Hindlimb muscle (tissue), 1 donor: ENCODE measurements around the gene KLHL17. TPM values are rescaled to one million over a fixed set of nuclear protein-coding genes. Genes with fewer than 3 reads are reported as not detected.
A peak's percentile ranks its signal among the peaks of the same experiment; 100 is the strongest.
"Not testable (repeated sequence)": the region's sequence is repeated elsewhere in the genome, so short reads cannot be mapped to it uniquely, and the experiment has no call there.

Source experiments
- DNase-seq: peaks from one replicate; pipeline ENCODE4 v3.0.0-alpha.2; 2013
- polyA plus RNA-seq: library from polyadenylated mRNA; unstranded; fragments of 120-200 nt; gene quantifications from one replicate; pipeline ENCODE4 v1.2.1, GENCODE V29; 2013; ENCODE audit not compliant: insufficient read length

The KLHL17 gene
- polyA plus RNA-seq, 1 donor, result 6.0 TPM

GRCh38 chr1:1003618-1004419 lies 43.4 kb downstream of the KLHL17 start:
- no peak for DNase-seq

- no peak for DNase-seq
Observed at GRCh38 chr1:1004420-1004779, 44.0 kb downstream of the KLHL17 start.

GRCh38 chr1:1004780-1005697 lies 44.7 kb downstream of the KLHL17 start:
- no peak for DNase-seq

- DNase-seq, result no peak
Observed at GRCh38 chr1:1005774-1006304, 45.5 kb downstream of the KLHL17 start.

GRCh38 chr1:1006305-1007159 lies 46.1 kb downstream of the KLHL17 start:
- DNase-seq, result no peak

GRCh38 chr1:1010131-1010530 lies 49.7 kb downstream of the KLHL17 start:
- DNase-seq, result not testable (repeated sequence)

- no peak for DNase-seq
Observed at GRCh38 chr1:1011396-1011949, 51.1 kb downstream of the KLHL17 start.

GRCh38 chr1:1012736-1013104 lies 52.3 kb downstream of the KLHL17 start:
- DNase-seq, result not testable (repeated sequence)

- peak; percentile 89 for DNase-seq
Observed at GRCh38 chr1:1013105-1013921, 52.9 kb downstream of the KLHL17 start, which contains the start of gene ISG15. Gene ISG15, plus strand, starts transcription at chr1:1013497. Its CDS starts 77 bp downstream, at chr1:1013574.

GRCh38 chr1:1013922-1014648 lies 53.7 kb downstream of the KLHL17 start:
- no peak for DNase-seq

GRCh38 chr1:1014799-1015681 lies 54.7 kb downstream of the KLHL17 start:
- no peak for DNase-seq

Other genes starting within 250 kb of the KLHL17 start
- gene SAMD11, start 36.7 kb upstream of the KLHL17 start, polyA plus RNA-seq, result 2.7 TPM
- gene NOC2L, start 1.3 kb upstream of the KLHL17 start, polyA plus RNA-seq, result 48.2 TPM
- gene PLEKHN1, start 5.9 kb downstream of the KLHL17 start, polyA plus RNA-seq, result 0.13 TPM
- 2.1 TPM for gene PERM1, start 21.5 kb downstream of the KLHL17 start, polyA plus RNA-seq
- gene HES4, start 39.5 kb downstream of the KLHL17 start, polyA plus RNA-seq, result 24.1 TPM
- gene ISG15, start 52.9 kb downstream of the KLHL17 start, polyA plus RNA-seq, result 8.9 TPM
- gene AGRN, start 59.5 kb downstream of the KLHL17 start, polyA plus RNA-seq, result 51.3 TPM
- gene RNF223, start 113.7 kb downstream of the KLHL17 start, polyA plus RNA-seq, result 0.31 TPM
- 7.8 TPM for gene C1orf159, start 155.5 kb downstream of the KLHL17 start, polyA plus RNA-seq
- 0.25 TPM for gene TTLL10, start 213.3 kb downstream of the KLHL17 start, polyA plus RNA-seq
- 4.1 TPM for gene TNFRSF18, start 246.0 kb downstream of the KLHL17 start, polyA plus RNA-seq